GM18499 (cell line): ENCODE results near the gene ANO10.

Experiments used
- ATAC-seq: cut with Tn5 transposase; IDR thresholded peaks from one replicate; pipeline ENCODE4 v1.9.1; 2021; ENCODE audit warnings: moderate number of reproducible peaks; ENCODE audit not compliant: insufficient read depth, unreplicated experiment

Gene ANO10

DNA sequence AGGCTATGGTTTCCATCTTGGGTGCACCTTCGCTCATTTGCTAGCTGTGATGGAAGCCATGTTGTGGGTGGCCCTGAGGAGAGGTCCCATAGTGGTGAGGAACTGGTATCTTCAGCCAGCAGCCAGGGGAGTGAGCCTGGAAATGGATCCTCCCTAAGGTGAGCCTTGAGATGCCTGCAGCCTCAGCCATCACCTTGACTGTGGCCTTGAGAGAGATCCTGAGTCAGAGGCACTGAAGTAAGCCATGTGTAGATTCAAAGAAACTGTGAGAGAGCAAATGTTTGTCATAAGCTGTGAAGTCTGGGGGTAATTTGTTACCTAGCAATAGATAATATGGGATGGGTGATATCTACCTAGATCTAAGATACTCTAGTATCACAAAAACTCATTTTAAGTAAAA lies 230.2 kb downstream of the ANO10 start:
- no peak for ATAC-seq

DNA sequence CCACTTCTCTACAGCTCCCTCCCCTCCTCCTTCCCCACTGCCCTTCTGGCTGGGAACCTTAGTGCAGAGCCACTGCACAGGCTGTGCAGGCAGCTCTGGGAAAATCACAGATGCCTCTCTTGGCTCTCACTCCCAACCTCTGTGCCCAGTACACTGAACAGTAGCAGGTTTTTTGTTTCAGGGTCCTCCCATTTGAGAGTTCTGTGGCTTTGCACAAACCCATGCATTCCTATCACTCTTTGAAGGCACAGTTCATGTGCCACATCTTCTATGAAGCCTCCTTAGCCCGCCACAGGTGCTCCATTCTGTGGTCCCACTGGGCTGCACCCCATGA lies 231.6 kb downstream of the ANO10 start:
- ATAC-seq: no peak

DNA sequence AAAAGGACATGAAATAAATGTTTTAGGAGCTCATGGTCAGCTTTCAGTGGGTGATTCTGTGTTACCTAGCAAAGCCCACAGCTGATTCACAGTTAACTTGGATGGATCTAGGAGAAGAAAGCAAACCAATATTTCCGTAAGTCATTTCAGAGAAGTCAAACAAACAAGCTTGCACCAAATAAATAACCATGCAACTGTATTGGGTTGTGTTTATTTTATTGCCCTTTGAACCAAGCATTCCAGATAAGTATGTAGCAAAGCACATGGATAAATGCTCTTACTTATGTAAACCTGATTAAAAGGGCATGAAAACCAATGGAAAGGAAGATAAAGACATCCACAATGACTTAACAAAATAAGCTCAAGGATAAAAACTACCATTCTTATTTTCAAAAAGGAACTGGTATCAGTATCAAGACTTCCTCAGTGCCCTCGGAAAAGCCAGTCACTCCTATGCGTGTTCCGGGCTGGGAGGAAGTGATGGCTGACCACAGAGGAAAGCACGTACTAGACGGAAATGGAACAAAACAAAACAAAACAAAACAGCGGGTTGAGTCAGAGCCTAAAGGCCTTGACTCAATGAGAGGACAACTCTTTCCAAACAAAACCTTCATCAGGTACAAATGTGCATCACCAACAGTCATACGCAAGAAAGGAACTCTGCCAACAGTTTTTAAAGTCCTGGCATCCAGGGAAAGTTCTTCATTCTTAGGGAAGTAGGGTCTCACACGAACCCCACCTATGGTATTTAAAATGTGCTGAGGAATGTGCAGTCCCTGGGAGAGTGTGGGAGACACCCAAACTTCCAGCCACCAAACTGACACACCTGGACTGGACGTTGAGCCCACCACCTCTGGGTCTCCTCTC lies 232.2 kb downstream of the ANO10 start:
- no peak for ATAC-seq

DNA sequence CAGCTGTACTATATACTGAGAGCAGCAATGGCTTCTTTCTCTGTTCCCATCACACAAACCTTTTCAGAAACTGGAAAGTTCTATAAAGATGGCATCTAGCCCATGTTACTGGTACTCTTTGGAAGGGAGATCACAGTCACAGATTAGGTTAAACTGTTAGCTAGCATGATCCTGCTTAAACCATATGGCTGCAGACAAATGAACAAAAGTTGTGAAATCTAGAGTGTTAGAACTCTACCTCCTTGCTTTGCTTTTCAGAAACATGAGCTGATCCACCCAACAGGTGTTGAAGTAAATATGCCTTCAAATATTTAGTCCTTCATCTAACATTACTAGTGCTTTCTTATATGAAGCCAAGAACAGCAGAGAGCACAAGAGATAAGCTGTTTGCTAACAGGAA lies 232.9 kb downstream of the ANO10 start:
- no peak for ATAC-seq

DNA sequence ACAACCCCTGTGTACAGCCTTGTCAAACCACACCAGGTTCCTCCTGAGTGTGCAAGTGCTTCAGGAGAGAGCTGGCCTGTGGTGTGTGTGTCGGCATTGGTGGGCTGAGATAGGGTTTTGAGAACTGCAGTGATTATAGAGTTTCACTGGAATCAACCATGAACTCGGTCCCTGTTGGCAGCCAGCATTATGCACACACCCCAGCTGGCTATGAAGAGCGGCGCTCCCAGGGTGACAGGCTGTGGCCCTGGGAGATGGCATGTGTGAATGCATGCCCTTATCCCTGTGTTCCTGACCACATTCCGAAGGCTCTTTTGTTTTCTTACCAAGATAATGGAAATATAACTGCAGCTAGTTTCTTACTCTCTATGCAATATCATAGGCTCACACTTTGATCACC lies 233.6 kb downstream of the ANO10 start:
- no peak for ATAC-seq

DNA sequence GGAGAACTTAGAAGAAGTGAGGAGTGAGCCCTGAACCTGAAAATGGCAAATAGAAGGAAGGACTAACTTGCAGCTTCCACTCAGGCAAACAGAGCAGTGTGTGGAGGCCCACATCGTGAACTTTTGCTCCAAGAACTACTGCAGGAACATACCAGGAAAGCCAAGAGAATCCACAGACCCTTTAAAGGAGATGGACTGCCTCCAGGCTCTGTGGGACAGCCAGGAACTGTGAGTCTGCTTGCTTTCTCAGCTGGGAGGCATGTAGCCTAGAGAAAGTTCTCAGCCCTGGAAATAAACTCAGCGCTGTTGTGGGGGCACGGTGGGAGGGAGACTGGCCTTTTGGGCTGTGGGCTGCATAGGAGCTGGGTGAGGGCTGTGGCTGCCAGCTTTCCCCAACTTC lies 242.5 kb downstream of the ANO10 start:
- ATAC-seq: no peak

DNA sequence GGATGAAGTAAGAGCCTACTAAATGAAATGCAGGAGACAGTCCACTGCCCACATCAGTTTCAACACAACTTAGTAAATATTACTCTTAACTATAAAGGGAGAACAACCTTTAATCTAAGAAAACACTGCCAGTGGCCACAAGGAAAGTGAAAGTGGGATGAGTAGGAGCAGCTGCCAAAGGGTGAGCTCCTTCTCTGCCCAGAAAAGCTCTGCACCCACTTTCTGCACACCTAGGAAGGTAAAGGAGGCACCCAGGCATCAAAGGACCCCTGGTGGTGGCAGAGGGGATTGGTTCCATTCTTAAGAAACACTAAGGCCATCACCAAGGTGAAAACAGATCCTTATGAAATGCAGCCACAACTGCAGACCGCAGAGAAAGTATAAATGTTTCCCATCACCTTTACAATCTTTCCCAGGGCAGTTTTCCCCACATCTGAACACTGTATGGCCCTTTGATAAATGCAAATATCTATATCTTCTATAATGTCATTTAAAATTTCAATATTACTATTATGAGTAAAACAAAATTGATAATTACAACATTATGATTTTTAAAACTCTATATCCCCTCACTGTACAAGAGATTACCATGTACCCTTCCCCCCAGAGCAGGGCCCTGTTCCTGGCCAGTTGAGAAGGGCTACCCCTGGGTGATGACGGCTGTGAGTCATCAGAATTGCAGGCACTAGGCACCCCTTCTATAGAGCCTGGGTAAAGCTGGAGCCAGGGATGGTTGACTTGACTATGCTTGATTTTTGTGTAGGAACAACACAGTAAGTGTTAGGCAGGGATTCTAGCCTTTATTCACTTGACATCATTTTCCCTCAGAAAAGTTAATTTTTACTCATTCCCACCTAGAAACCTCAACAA lies 243.5 kb downstream of the ANO10 start:
- ATAC-seq: no peak

DNA sequence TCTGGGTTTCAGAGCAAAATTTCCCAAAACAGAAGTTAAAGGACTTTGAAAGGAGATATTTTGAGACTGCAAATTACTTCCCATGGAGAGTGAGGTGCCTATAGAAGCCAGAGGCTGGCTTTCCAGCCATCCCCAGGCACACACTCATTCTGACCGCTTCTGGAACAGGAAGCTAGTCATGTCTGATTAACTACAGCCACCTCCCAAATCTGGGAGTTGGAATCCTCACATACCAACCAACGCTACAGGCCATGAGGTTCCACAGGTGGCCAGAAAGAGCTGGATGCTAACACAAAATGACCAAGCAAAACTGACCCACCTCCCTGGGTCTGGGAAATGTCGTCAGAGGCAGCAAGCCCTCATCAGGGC lies 248.3 kb downstream of the ANO10 start:
- no peak for ATAC-seq

DNA sequence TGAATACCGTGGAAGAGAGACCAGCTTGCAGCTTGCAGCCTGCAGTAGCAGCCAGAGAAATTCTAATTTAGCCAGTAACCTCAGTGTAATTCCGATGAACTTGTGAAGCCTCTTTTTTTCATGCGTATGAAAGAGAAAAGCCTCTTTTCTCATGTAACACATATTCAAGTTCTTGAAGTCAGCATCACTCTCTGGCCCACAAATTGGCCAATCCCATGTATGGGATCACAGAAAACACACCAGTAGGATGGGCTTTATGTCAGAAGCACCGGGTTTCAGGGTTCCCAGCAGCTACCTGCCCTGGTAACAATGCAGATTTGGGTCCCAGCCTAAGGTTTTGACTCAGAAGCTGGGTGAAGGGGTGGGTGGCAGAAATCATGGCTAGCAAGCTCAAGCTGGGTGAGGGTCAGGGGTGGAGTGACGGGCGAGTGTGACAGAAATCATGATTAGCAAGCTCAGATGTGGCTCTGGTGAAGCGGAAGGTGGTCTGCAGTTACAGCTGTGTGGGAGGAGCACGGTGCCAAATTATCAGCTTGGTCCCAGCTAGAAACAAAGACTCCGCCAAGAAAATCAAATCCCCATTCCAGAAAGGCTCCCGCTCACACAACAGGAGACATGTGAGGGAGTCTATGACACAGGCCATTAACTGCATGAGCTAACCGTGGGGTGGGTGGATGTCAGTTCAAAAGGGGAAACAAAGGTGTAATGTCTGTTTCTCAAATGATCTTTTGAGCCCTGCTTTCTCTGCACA lies 248.8 kb downstream of the ANO10 start:
- ATAC-seq: no peak

DNA sequence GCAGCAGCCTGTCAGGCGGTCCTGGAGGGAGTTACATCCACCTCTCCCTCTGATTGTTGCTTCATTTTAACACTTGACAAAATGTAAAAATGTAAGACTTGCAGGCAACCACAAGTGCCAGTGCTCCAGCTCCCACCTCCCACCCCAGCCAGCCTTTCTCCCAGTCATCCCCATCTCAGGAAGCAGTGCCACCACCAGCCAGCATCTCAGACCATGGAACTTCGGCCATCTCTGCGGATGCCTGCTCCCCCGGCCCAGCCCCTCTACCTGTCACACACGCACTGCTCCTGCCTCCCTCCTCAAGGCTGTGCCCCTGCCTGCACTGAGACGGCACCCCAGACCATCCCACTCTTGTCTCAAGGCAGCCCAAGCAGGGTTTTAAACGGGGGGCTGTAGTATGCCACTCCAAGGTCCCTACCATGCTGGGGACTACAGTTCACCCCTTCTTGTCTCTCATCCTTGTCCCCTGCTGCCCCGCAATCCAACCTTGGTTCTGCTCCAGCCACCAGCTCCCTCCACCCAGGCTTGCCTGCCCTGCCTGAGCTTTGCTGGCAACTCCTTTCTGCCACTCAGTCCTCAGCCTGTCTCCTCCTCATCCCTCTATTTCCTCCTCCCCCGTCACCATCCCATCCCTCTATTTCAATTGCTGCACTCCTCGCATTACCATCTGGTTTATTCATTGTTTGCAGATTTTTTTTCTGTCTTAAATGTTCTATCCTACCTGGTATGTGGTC lies 249.6 kb downstream of the ANO10 start:
- no peak for ATAC-seq

DNA sequence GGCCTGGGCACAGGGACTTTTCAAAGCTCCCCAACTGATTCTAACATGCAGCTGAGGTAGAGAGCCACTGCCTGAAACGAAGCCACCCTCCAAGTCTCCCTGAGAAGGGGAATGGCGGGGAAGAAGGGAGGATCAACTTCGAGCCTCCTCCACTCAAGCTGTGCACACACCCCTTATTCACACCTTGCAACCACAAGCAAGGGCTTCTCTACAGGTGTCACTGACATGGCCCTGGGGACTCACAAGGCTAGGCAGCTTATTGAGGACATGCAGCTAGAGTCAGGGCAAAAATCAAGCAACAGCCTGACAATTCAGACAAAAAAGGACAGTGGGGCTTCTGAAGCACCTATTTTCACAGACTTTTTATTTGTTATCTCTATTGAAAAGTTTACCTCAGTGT lies 250.3 kb downstream of the ANO10 start:
- ATAC-seq: no peak

DNA sequence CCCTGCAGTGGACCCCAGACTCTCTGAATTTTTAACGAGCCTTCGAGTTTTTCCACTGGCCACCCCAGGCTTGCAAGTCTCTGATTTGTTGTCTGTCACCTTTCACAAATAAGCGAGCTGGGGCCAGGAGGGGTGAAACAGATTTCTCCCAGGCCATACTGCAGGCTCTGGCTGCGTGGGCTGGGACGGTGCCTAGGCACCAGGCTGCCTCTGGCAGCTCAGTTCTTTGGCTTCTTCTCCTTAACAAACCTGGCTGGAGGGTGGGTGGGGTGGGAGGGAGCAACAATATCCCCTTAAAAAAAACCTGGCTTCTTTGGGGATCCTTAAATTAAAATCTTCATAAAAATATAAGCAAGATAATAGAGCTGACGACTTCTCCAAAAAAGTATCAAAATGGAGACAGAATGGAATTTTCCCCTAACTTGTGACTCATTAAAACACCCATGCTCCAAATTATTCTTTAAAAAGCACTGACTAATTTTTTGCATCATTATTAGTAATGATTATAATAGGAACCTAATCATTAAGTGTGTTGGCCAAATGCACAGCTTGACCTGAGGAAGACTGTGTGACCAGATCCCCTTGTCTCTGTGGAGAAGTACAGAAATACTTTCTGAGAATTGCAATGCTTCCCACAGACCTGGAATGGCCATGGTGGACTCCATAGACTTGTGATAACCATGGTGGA lies 251.4 kb downstream of the ANO10 start:
- no peak for ATAC-seq

DNA sequence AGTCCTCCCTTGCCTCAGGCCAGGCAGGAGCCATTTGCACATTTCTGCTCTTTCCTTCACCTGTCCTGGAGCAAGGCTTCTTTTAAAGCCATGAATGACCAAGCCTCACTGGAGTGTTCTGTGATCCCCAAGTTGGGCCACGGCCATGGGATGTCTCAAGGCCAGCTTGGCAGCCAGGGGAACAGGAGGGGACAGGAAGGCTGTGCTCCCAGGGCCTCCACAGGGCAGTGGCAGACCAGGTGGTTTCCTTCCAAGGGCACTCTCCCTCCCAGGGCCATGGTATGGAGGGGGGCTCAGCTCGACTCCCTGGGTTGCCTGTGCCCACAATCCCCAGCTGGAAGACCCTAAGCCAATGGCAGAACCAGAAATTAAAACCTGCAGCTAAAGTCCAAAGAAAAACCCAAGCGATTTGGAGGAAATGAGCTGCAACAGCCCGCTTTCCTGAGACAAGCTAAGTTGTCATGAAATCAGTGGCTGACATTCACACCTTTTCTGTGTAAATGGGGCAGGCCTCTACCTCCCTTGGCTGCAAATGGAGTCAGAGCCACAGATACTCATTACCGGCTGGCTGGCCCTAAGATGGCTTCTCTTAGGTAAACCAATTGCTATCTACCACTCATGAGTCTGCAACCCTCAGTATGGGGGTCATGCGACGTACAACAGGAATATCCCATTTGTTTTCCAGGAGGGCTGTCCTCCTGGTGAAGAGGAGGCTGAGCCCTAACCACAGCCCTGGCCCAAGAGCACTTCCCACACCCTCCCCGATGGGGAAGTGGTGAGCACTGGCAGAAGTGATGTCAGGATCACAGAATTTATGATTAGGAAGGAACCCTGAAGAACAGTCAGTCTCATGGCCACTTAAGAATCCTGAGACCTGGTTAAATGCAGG lies 252.2 kb downstream of the ANO10 start:
- ATAC-seq: no peak

DNA sequence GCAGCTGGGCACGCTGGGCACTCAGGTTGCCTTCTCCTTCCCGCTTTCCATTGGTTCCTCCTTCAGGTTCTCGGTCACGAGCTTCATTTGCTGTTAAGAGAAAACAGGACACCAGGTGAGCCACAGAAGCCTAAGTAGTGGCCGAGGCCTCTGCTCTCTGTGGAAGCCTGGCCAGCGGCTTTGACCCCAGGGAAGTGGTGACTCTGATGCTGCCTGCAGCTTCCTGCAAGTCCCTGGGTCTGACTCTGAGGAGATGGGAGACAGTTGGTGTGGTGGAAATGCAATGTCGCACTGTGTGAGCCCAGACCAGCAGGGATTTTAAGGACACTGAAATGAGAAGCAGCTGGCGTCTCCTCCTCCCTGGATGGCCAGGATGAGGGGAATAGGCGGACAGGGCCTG lies 254.9 kb downstream of the ANO10 start:
- ATAC-seq: no peak

DNA sequence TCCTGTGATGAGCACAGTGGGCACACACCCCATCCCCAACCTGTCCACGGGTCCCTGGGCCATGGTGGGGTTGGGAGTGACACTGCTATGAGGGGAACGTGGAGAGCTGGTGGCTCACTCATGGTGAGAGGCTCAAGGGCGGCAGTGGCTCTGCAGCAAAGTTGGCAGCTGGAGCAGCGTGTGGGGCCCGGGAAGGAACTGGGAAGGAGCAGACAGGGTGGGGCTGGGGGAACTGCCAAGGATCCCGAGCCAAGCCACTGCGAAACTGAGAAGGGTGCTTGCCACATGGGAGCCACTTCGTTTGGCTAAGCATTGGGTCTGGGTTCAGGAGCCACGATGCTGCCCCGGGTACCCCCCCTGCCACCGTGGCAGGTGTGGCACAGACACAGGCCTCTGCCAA lies 255.3 kb downstream of the ANO10 start:
- no peak for ATAC-seq

DNA sequence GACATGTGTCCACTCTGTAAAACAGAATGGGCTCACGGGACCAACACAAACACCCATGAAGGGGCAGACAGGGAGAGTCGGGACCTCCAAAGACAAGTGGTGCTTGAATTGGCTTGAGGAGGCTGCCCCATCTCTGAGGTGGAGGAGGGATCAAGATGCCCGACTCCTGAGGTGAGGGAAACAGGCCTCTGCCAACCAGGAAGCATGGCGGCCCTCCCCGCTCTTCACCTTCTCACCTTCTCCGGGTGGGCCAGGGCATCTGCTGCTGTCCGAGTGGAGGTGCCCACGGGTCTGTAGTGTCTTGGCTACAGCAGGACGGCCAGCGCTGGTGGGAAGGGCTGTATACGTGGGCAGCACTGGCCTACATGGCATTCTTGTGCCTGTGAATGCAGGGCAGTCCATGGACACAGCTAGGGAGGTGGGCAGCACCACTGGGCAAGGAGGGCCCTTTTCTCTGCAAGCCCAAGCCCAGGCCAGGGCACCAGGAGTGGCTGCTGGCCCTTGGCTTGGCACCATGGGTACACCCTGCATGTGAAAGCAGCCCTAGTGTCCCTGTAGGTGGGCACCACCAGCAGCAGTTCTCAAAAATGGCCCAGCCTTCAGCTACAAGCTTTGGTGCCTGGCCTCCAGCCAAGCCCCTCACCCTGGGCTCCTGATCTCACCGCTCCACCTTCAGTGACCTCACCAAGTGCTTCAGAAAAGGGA lies 256.1 kb downstream of the ANO10 start:
- ATAC-seq: no peak

DNA sequence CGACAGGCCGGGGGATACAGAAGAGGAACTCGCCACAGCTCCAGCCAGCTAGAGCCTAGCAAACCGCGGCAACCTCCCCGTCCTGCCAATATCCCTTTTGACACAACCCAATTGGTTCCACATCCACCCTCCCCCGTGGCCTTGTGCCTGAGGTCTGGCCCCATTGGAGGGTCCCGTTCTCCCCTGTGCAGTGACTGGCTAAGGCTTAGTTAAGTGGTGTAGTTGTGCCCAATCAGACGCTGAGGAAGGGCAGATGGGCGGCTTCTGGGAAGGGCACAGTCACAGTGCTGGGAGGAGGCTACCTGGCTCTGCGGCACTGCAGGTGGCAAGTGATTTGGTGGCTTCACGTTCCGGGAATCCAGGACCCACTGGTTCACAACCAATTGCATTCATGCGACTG lies 256.9 kb downstream of the ANO10 start:
- ATAC-seq: no peak

DNA sequence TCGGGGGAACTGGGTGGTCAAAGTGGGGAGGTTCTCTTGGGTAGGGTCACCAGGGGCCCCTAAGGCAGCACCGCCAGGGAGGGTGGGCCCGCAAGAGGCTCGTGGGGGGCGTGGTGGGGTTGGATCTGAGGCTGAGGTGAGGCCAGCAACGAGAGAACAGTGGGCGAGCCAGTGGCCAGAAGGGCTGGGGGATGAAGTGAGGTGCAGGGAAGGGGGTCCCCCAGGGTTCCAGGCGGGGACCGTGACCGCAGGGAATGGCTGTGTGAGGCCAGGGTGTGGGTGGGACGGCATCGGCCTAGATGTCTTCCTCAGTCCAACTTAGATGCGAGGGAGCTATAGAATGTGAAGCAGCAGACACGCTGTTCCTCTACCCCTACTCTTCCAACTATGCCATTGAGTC lies 257.3 kb downstream of the ANO10 start:
- ATAC-seq: no peak
